ENCODE data around the gene FAM217B. TPM values are rescaled to one million over a fixed set of nuclear protein-coding genes. Genes with fewer than 3 reads are reported as not detected.

The FAM217B gene
- total and polyA plus RNA-seq, 2 of the 8 experiments (the other 6 are each of a cell fraction or from before 2014, with no cell fraction given) = 5.4 to 28.5 TPM

- TF ChIP-seq HDAC2 (IDR thresholded peaks at IDR 0.05; ENCODE audit: borderline replicate concordance in 1 of 2, low read depth in 2 of 2, low read length in 2 of 2) (no peak), SIX5 (IDR thresholded peaks at IDR 0.05; ENCODE audit: low read depth, low read length) (no peak), POLR2AphosphoS5 (IDR thresholded peaks at IDR 0.05; ENCODE audit: low read depth, low read length) (no peak), EZH2 (IDR thresholded peaks at IDR 0.05; ENCODE audit: low read depth, low read length, severe bottlenecking) (no peak)
Measured at GRCh38 chr20:59908855-59909254, 31.3 kb upstream of the FAM217B start (continued).

Data from H1 (cell line).